Prostate gland (tissue), 2 donors: ENCODE data around the gene LPP. TPM values are rescaled to one million over a fixed set of nuclear protein-coding genes. Genes with fewer than 3 reads are reported as not detected.

Experiments
- DNase-seq: peaks from one replicate; pipeline ENCODE4 v3.0.0-alpha.2; 2019; ENCODE audit warnings: low spot score
- H3K27ac ChIP-seq, 2 donors: fragments of 200-600 bp; sonication (generic); 2 replicates each; pipeline ENCODE4 v1.5.1; 2017 to 2019
- H3K27me3 ChIP-seq: fragments of 200-600 bp; sonication (generic); replicated peaks from 2 replicates; pipeline ENCODE4 v1.5.1; 2019; ENCODE audit not compliant: insufficient read depth
- H3K36me3 ChIP-seq, 2 donors: fragments of 200-600 bp; sonication (generic); 1 replicate in 1 of 2; 2 replicates in 1 of 2; pipeline versions ENCODE4 v1.5.1 to v1.8.1; 2017 to 2019
- H3K4me1 ChIP-seq: fragments of 200-600 bp; sonication (generic); replicated peaks from 2 replicates; pipeline ENCODE4 v1.5.1; 2019
- H3K4me3 ChIP-seq, 2 donors: fragments of 200-600 bp; sonication (generic); 2 replicates each; pipeline ENCODE4 v1.5.1; 2017 to 2019
- H3K9me3 ChIP-seq: fragments of 200-600 bp; sonication (generic); 2 replicates; pipeline ENCODE4 v1.5.1; 2017
- CTCF ChIP-seq, 4 experiments: fragments of 200-600 bp in 2 of 4; fragments of 450-650 bp in 2 of 4; sonication (generic) in 2 of 4; IDR thresholded peaks; 1 replicate in 3 of 4; 2 replicates in 1 of 4; pipeline ENCODE4 v1.5.1; 2016 to 2019; ENCODE audit warnings: antibody characterized with exemption in 4 of 4, mild to moderate bottlenecking in 2 of 4, moderate library complexity in 2 of 4
- POLR2A ChIP-seq: fragments of 450-650 bp; IDR thresholded peaks from one replicate; pipeline ENCODE4 v1.6.1; 2016; ENCODE audit warnings: antibody characterized with exemption, mild to moderate bottlenecking
- POLR2AphosphoS5 ChIP-seq: sonication (generic); formaldehyde crosslinking; IDR thresholded peaks from one replicate; pipeline ENCODE4 v1.6.1; 2017; ENCODE audit warnings: antibody characterized with exemption
- WGBS: methylation state at CpG from one replicate; pipeline ENCODE4 v1.1.5; 2018; 5-methylcytosine and 5-hydroxymethylcytosine counted together
- intact Hi-C: fragments of 100-400 bp; cut with DNase I; formaldehyde crosslinking; loops from one replicate; pipeline ENCODE4 v1.14.2; 2022
- total RNA-seq, 2 donors: library from RNA; depleted of rRNA; stranded (reverse); fragments of >200 nt; gene quantifications; one replicate each; pipeline ENCODE4 v1.1.0, GENCODE V29; 2016

LPP gene
- total RNA-seq, 2 donors from 2014 or later: 219 to 248 TPM

GRCh38 chr3:188284455-188285212 is 130.7 kb downstream of the LPP start:
- WGBS: 89% methylated on average over 9 of the region's 9 CpGs
- H3K4me3 ChIP-seq: no peak overlapping the region
- no peaks in the 10 kb centered on the region for H3K36me3 ChIP-seq
- TF ChIP-seq POLR2AphosphoS5: no peak
- no peak for TF ChIP-seq POLR2A
- no peak for TF ChIP-seq CTCF (IDR thresholded peaks at IDR 0.05)
- no peak overlapping the region for H3K27ac ChIP-seq
- no peak for DNase-seq
- H3K4me1 ChIP-seq: no peaks in the 10 kb centered on the region
- no peaks in the 10 kb centered on the region for H3K9me3 ChIP-seq
- intact Hi-C loops: no loop called here
- no peaks in the 10 kb centered on the region for H3K27me3 ChIP-seq

GRCh38 chr3:188286087-188286513 is 132.1 kb downstream of the LPP start:
- no peak for DNase-seq
- H3K36me3 ChIP-seq: no peaks in the 10 kb centered on the region
- no peaks in the 10 kb centered on the region for H3K9me3 ChIP-seq
- no peaks in the 10 kb centered on the region for H3K27me3 ChIP-seq
- TF ChIP-seq POLR2A (no peak), POLR2AphosphoS5 (peak; percentile 58)
- intact Hi-C loops: no loop called here
- WGBS: 50% methylated on average over 3 of the region's 3 CpGs
- H3K4me3 ChIP-seq: no peak overlapping the region
- H3K27ac ChIP-seq: peak overlapping the region in 1 of 2 donors; percentile 6
- H3K4me1 ChIP-seq: no peaks in the 10 kb centered on the region

- intact Hi-C loops: no loop called here
- 83% methylated on average over 4 of the region's 4 CpGs for WGBS
- Histone ChIP-seq H3K27ac (peak overlapping the region in 1 of 2 donors; percentile 19), H3K9me3 (no peaks in the 10 kb centered on the region), H3K36me3 (no peaks in the 10 kb centered on the region), H3K4me3 (no peak overlapping the region), H3K4me1 (no peaks in the 10 kb centered on the region), H3K27me3 (no peaks in the 10 kb centered on the region)
- no peak for DNase-seq
- TF ChIP-seq POLR2AphosphoS5 (no peak), POLR2A (no peak), CTCF (IDR thresholded peaks at IDR 0.05) (no peak)
Observed at GRCh38 chr3:188287339-188287738, 133.4 kb downstream of the LPP start.

GRCh38 chr3:188287762-188288505 is 134.0 kb downstream of the LPP start:
- TF ChIP-seq CTCF (IDR thresholded peaks at IDR 0.05) (no peak), POLR2A (no peak), POLR2AphosphoS5 (no peak)
- Histone ChIP-seq H3K27me3 (no peaks in the 10 kb centered on the region), H3K36me3 (no peaks in the 10 kb centered on the region), H3K4me3 (no peak overlapping the region), H3K4me1 (no peaks in the 10 kb centered on the region), H3K9me3 (no peaks in the 10 kb centered on the region), H3K27ac (peak overlapping the region in 1 of 2 donors; percentile 22)
- no peak for DNase-seq
- WGBS: 38% methylated on average over 6 of the region's 6 CpGs
- intact Hi-C loops: no loop called here

GRCh38 chr3:188292251-188292650 is 138.3 kb downstream of the LPP start:
- H3K27me3 ChIP-seq: no peaks in the 10 kb centered on the region
- no peaks in the 10 kb centered on the region for H3K36me3 ChIP-seq
- 84% methylated on average over 1 of the region's 1 CpG for WGBS
- no peaks in the 10 kb centered on the region for H3K9me3 ChIP-seq
- no peak for TF ChIP-seq POLR2A
- TF ChIP-seq POLR2AphosphoS5: no peak
- TF ChIP-seq CTCF (IDR thresholded peaks at IDR 0.05): no peak
- DNase-seq: no peak
- intact Hi-C loops: no loop called here
- no peak overlapping the region for H3K4me3 ChIP-seq
- H3K4me1 ChIP-seq: peaks cover 2% of the 10 kb centered on the region
- H3K27ac ChIP-seq: no peak overlapping the region
